ENCODE measurements around the gene CCDC71L.

GRCh38 chr7:106619213-106619612, 41.7 kb downstream of the CCDC71L start:
- TF ChIP-seq, protein P1, sequence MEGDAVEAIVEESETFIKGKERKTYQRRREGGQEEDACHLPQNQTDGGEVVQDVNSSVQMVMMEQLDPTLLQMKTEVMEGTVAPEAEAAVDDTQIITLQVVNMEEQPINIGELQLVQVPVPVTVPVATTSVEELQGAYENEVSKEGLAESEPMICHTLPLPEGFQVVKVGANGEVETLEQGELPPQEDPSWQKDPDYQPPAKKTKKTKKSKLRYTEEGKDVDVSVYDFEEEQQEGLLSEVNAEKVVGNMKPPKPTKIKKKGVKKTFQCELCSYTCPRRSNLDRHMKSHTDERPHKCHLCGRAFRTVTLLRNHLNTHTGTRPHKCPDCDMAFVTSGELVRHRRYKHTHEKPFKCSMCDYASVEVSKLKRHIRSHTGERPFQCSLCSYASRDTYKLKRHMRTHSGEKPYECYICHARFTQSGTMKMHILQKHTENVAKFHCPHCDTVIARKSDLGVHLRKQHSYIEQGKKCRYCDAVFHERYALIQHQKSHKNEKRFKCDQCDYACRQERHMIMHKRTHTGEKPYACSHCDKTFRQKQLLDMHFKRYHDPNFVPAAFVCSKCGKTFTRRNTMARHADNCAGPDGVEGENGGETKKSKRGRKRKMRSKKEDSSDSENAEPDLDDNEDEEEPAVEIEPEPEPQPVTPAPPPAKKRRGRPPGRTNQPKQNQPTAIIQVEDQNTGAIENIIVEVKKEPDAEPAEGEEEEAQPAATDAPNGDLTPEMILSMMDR (IDR thresholded peaks at IDR 0.05 in 2 of 3, conservative IDR thresholded peaks at IDR 0.05 in 1 of 3; ENCODE audit: borderline replicate concordance in 1 of 3, insufficient read depth in 1 of 3, low read depth in 2 of 3, low read length in 2 of 3) = no peak
- TF ChIP-seq CEBPB (IDR thresholded peaks at IDR 0.05; ENCODE audit: low read depth) (no peak), POLR2AphosphoS5 (IDR thresholded peaks at IDR 0.05; ENCODE audit: low read depth, low read length) (no peak), JUND (IDR thresholded peaks at IDR 0.05) (no peak), POLR2A (IDR thresholded peaks at IDR 0.05; ENCODE audit: borderline replicate concordance, extremely low read depth, insufficient read depth, insufficient read length) (no peak), YY1 (IDR thresholded peaks at IDR 0.05; ENCODE audit: extremely low read depth, insufficient replicate concordance, low read depth, low read length) (no peak), EZH2 (IDR thresholded peaks at IDR 0.05) (no peak), EZH2phosphoT487 (IDR thresholded peaks at IDR 0.05; ENCODE audit: borderline replicate concordance) (no peak), SIN3A (IDR thresholded peaks at IDR 0.05; ENCODE audit: low read depth) (no peak), RAD21 (IDR thresholded peaks at IDR 0.05; ENCODE audit: low read depth) (no peak)
- TF ChIP-seq, protein P2, sequence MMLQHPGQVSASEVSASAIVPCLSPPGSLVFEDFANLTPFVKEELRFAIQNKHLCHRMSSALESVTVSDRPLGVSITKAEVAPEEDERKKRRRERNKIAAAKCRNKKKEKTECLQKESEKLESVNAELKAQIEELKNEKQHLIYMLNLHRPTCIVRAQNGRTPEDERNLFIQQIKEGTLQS (IDR thresholded peaks at IDR 0.05) = no peak
- TF ChIP-seq, protein P3, sequence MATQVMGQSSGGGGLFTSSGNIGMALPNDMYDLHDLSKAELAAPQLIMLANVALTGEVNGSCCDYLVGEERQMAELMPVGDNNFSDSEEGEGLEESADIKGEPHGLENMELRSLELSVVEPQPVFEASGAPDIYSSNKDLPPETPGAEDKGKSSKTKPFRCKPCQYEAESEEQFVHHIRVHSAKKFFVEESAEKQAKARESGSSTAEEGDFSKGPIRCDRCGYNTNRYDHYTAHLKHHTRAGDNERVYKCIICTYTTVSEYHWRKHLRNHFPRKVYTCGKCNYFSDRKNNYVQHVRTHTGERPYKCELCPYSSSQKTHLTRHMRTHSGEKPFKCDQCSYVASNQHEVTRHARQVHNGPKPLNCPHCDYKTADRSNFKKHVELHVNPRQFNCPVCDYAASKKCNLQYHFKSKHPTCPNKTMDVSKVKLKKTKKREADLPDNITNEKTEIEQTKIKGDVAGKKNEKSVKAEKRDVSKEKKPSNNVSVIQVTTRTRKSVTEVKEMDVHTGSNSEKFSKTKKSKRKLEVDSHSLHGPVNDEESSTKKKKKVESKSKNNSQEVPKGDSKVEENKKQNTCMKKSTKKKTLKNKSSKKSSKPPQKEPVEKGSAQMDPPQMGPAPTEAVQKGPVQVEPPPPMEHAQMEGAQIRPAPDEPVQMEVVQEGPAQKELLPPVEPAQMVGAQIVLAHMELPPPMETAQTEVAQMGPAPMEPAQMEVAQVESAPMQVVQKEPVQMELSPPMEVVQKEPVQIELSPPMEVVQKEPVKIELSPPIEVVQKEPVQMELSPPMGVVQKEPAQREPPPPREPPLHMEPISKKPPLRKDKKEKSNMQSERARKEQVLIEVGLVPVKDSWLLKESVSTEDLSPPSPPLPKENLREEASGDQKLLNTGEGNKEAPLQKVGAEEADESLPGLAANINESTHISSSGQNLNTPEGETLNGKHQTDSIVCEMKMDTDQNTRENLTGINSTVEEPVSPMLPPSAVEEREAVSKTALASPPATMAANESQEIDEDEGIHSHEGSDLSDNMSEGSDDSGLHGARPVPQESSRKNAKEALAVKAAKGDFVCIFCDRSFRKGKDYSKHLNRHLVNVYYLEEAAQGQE (IDR thresholded peaks at IDR 0.05; ENCODE audit: low read depth) = no peak

Measured in HCT116 (cell line).